ENCODE results near the gene ZNF567. TPM values are rescaled to one million over a fixed set of nuclear protein-coding genes. Genes with fewer than 3 reads are reported as not detected.

ZNF567 gene
- total and polyA plus RNA-seq, 2 donors (not counting 1 experiment from before 2014, with no cell fraction given), result 9.8 to 19.7 TPM

- intact Hi-C loops (cut with micrococcal nuclease), result loop anchor here (10.0 kb wide), 1 partner anchor 1953 kb away; the partner anchor contains the start of gene ZNF181
- ChIA-PET CTCF (no interaction called here), POLR2A (no interaction called here)
- Histone ChIP-seq H4K20me1 (ENCODE audit: control insufficient read depth, insufficient read depth, low read length, poor library complexity, severe bottlenecking) (no peaks in the 10 kb centered on the region), H3K9me3 (ENCODE audit: control extremely low read depth in 1 of 3, control insufficient read depth in 2 of 3, insufficient read depth in 1 of 3, low read length in 2 of 3) (peaks cover 0 to 9% (median 4%) of the 10 kb centered on the region in 3 donors), H3K27ac (ENCODE audit: low read length in 2 of 2) (peak overlapping the region; percentile 56 to 72), H3K4me1 (ENCODE audit: control insufficient read depth in 2 of 2, insufficient read depth in 2 of 2, low read length in 2 of 2) (peaks cover 14 to 19% of the 10 kb centered on the region in 2 donors), H3K36me3 (replicated peaks in 1 of 2; ENCODE audit: control extremely low read depth in 1 of 2, control insufficient read depth in 1 of 2, extremely low read depth in 1 of 2, insufficient read depth in 2 of 2, low read length in 1 of 2) (peaks cover 5 to 26% of the 10 kb centered on the region in 2 experiments), H3K9ac (ENCODE audit: low read length) (peak overlapping the region; percentile 88), H3K4me3 (ENCODE audit: control extremely low read depth in 1 of 5, extremely low read depth in 1 of 5, insufficient read depth in 1 of 5, low read depth in 2 of 5, low read length in 4 of 5) (peak overlapping the region; percentile 2 to 90 (median 76)), H3K4me2 (replicated peaks; ENCODE audit: low read depth, low read length, poor library complexity, severe bottlenecking) (peak overlapping the region; percentile 80), H3K27me3 (replicated peaks in 1 of 4; ENCODE audit: control extremely low read depth in 1 of 4, control insufficient read depth in 3 of 4, insufficient read depth in 4 of 4, low read length in 3 of 4) (no peaks in the 10 kb centered on the region), H2AFZ (ENCODE audit: insufficient read depth, low read depth, low read length, poor library complexity, severe bottlenecking) (peak overlapping the region; percentile 94), H3K79me2 (ENCODE audit: control insufficient read depth, insufficient read depth, low read length) (peaks cover 62% of the 10 kb centered on the region)
- DNase-seq (no peak), ATAC-seq (ENCODE audit: low read depth) (no peak)
- Mint-ChIP-seq H3K27me3 (no peaks in the 10 kb centered on the region), H3K27ac (peak overlapping the region; percentile 96), H3K9me3 (ENCODE audit: insufficient read depth) (peaks cover 3% of the 10 kb centered on the region), H3K4me1 (peaks cover 28% of the 10 kb centered on the region), H3K4me3 (peak overlapping the region; percentile 100)
- WGBS (ENCODE audit: insufficient coverage), result 15% methylated on average over 9 of the region's 9 CpGs
- no peak for TF ChIP-seq EZH2 (IDR thresholded peaks at IDR 0.05; ENCODE audit: borderline replicate concordance, insufficient read depth, low read depth, low read length, poor library complexity, severe bottlenecking)
- TF ChIP-seq, protein P1, sequence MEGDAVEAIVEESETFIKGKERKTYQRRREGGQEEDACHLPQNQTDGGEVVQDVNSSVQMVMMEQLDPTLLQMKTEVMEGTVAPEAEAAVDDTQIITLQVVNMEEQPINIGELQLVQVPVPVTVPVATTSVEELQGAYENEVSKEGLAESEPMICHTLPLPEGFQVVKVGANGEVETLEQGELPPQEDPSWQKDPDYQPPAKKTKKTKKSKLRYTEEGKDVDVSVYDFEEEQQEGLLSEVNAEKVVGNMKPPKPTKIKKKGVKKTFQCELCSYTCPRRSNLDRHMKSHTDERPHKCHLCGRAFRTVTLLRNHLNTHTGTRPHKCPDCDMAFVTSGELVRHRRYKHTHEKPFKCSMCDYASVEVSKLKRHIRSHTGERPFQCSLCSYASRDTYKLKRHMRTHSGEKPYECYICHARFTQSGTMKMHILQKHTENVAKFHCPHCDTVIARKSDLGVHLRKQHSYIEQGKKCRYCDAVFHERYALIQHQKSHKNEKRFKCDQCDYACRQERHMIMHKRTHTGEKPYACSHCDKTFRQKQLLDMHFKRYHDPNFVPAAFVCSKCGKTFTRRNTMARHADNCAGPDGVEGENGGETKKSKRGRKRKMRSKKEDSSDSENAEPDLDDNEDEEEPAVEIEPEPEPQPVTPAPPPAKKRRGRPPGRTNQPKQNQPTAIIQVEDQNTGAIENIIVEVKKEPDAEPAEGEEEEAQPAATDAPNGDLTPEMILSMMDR (IDR thresholded peaks at IDR 0.05), result no peak
Observed at GRCh38 chr19:36688058-36688457, 646 bp downstream of the ZNF567 start.

- no peaks in the 10 kb centered on the region for H3K27me3 Mint-ChIP-seq
- Histone ChIP-seq H3K79me2 (ENCODE audit: control insufficient read depth, insufficient read depth, low read length) (peaks cover 74% of the 10 kb centered on the region), H3K4me2 (replicated peaks; ENCODE audit: low read depth, low read length, poor library complexity, severe bottlenecking) (no peak overlapping the region), H3K4me3 (ENCODE audit: control extremely low read depth in 1 of 5, extremely low read depth in 1 of 5, insufficient read depth in 1 of 5, low read depth in 2 of 5, low read length in 4 of 5) (no peak overlapping the region), H3K36me3 (replicated peaks in 1 of 2; ENCODE audit: control extremely low read depth in 1 of 2, control insufficient read depth in 1 of 2, extremely low read depth in 1 of 2, insufficient read depth in 2 of 2, low read length in 1 of 2) (peaks cover 5 to 35% of the 10 kb centered on the region in 2 experiments), H3K27ac (ENCODE audit: low read length in 2 of 2) (no peak overlapping the region), H3K9me3 (ENCODE audit: control extremely low read depth in 1 of 3, control insufficient read depth in 2 of 3, insufficient read depth in 1 of 3, low read length in 2 of 3) (peaks cover 23 to 71% (median 53%) of the 10 kb centered on the region in 3 donors), H3K4me1 (ENCODE audit: control insufficient read depth in 2 of 2, insufficient read depth in 2 of 2, low read length in 2 of 2) (no peaks in the 10 kb centered on the region), H2AFZ (ENCODE audit: insufficient read depth, low read depth, low read length, poor library complexity, severe bottlenecking) (no peak overlapping the region), H3K27me3 (replicated peaks in 1 of 4; ENCODE audit: control extremely low read depth in 1 of 4, control insufficient read depth in 3 of 4, insufficient read depth in 4 of 4, low read length in 3 of 4) (no peaks in the 10 kb centered on the region), H3K9ac (ENCODE audit: low read length) (no peak overlapping the region), H4K20me1 (ENCODE audit: control insufficient read depth, insufficient read depth, low read length, poor library complexity, severe bottlenecking) (no peaks in the 10 kb centered on the region)
- DNase-seq (no peak), ATAC-seq (ENCODE audit: low read depth) (no peak)
- TF ChIP-seq, protein P1 (IDR thresholded peaks at IDR 0.05), result no peak
- no peak overlapping the region for H3K4me3 Mint-ChIP-seq
- ChIA-PET POLR2A (no interaction called here), CTCF (no interaction called here)
- intact Hi-C loops (cut with micrococcal nuclease), result no loop called here
- H3K9me3 Mint-ChIP-seq (ENCODE audit: insufficient read depth), result peaks cover 23% of the 10 kb centered on the region
- no peaks in the 10 kb centered on the region for H3K4me1 Mint-ChIP-seq
- no peak overlapping the region for H3K27ac Mint-ChIP-seq
- no CpG with 5 or more reads among the region's 2 CpGs for WGBS (ENCODE audit: insufficient coverage)
Observed at GRCh38 chr19:36707134-36707533, 19.7 kb downstream of the ZNF567 start.
